WTC11 (cell line): ENCODE data around the gene KRTAP5-1. TPM values are rescaled to one million over a fixed set of nuclear protein-coding genes. Genes with fewer than 3 reads are reported as not detected.

Source experiments
- ATAC-seq: fragments of 200-7000 bp; cut with Tn5 transposase; 2 replicates; pipeline ENCODE4 v1.10.0; 2021; ENCODE audit warnings: mild to moderate bottlenecking, moderate library complexity
- CTCF ChIA-PET: fragments of 300-600 bp; sonication (Branson Sonifier 250); formaldehyde crosslinking; loops from one replicate; lab custom pipeline; 2021; ENCODE audit warnings: antibody characterized with exemption; lab: Charles Lee
- POLR2A ChIA-PET: fragments of 350-600 bp; sonication (Branson Sonifier 250); formaldehyde crosslinking; loops from one replicate; lab custom pipeline; 2021; ENCODE audit warnings: antibody characterized with exemption; lab: Charles Lee
- DNase-seq: peaks from one replicate; pipeline ENCODE4 v3.0.0; 2021; ENCODE audit warnings: low spot score
- H3K27ac Mint-ChIP-seq: 2 replicates; pipeline ENCODE4 v1.8.0; 2021; ENCODE audit warnings: mixed read lengths
- H3K27me3 Mint-ChIP-seq: 2 replicates; pipeline ENCODE4 v1.8.0; 2021; ENCODE audit warnings: low read depth, mild to moderate bottlenecking, moderate library complexity, mixed read lengths
- H3K36me3 Mint-ChIP-seq: 2 replicates; pipeline ENCODE4 v1.8.0; 2021; ENCODE audit warnings: mixed read lengths
- H3K4me1 Mint-ChIP-seq: 2 replicates; pipeline ENCODE4 v1.8.0; 2022; ENCODE audit warnings: mixed read lengths
- H3K4me3 Mint-ChIP-seq: 2 replicates; pipeline ENCODE4 v1.8.0; 2021; ENCODE audit warnings: mild to moderate bottlenecking, moderate library complexity, mixed read lengths
- H3K9me3 Mint-ChIP-seq: 2 replicates; pipeline ENCODE4 v1.8.0; 2021; ENCODE audit warnings: mixed read lengths
- ATF1 ChIP-seq: sonication (generic); formaldehyde crosslinking; IDR thresholded peaks from 2 replicates; pipeline ENCODE4 v1.8.1; 2023; ENCODE audit warnings: mild to moderate bottlenecking, moderate library complexity, missing genetic modification reagents
- CREB1 ChIP-seq: sonication (generic); formaldehyde crosslinking; IDR thresholded peaks from 2 replicates; pipeline ENCODE4 v1.8.0; 2023; ENCODE audit warnings: mild to moderate bottlenecking, missing genetic modification reagents
- ELF4 ChIP-seq: sonication (generic); formaldehyde crosslinking; IDR thresholded peaks from 2 replicates; pipeline ENCODE4 v1.8.1; 2022; ENCODE audit warnings: low read depth, mild to moderate bottlenecking, moderate library complexity, missing genetic modification reagents
- ESRRA ChIP-seq: sonication (generic); formaldehyde crosslinking; IDR thresholded peaks from 2 replicates; pipeline ENCODE4 v1.8.1; 2022; ENCODE audit warnings: mild to moderate bottlenecking, missing genetic modification reagents, borderline replicate concordance
- FOXK1 ChIP-seq: sonication (generic); formaldehyde crosslinking; IDR thresholded peaks from 2 replicates; pipeline ENCODE4 v1.8.0; 2022; ENCODE audit warnings: mild to moderate bottlenecking, moderate library complexity, missing genetic modification reagents
- HMGA2 ChIP-seq: fragments of 250-450 bp; sonication (Bioruptor Pico); IDR thresholded peaks from 2 replicates; pipeline ENCODE4 v1.4.0; 2021; ENCODE audit warnings: mild to moderate bottlenecking, moderate library complexity
- KAT7 ChIP-seq: sonication (generic); formaldehyde crosslinking; IDR thresholded peaks from 2 replicates; pipeline ENCODE4 v1.8.1; 2023; ENCODE audit warnings: missing genetic modification reagents, mild to moderate bottlenecking, borderline replicate concordance
- PRRX2 ChIP-seq: fragments of 250-450 bp; sonication (Bioruptor Pico); IDR thresholded peaks from 2 replicates; pipeline ENCODE4 v1.8.0; 2021; ENCODE audit warnings: mild to moderate bottlenecking
- SMAD4 ChIP-seq: sonication (generic); formaldehyde crosslinking; IDR thresholded peaks from 2 replicates; pipeline ENCODE4 v1.8.0; 2022; ENCODE audit warnings: mild to moderate bottlenecking, missing genetic modification reagents
- TCF7 ChIP-seq: sonication (generic); formaldehyde crosslinking; IDR thresholded peaks from 2 replicates; pipeline ENCODE4 v1.8.0; 2022; ENCODE audit warnings: mild to moderate bottlenecking, low read depth, missing genetic modification reagents, moderate library complexity
- ZNF671 ChIP-seq: fragments of 250-450 bp; sonication (Bioruptor Pico); IDR thresholded peaks from 2 replicates; pipeline ENCODE4 v1.8.0; 2021; ENCODE audit warnings: mild to moderate bottlenecking
- total RNA-seq: library from RNA; stranded (reverse); gene quantifications from 3 replicates; pipeline ENCODE4 v1.2.3, GENCODE V29; 2021
- TF ChIP-seq, protein P1 (sequence below): sonication (generic); formaldehyde crosslinking; IDR thresholded peaks from 2 replicates; pipeline ENCODE4 v1.8.1; 2023; ENCODE audit warnings: mild to moderate bottlenecking, missing genetic modification reagents
- TF ChIP-seq, protein P2 (sequence below): sonication (generic); formaldehyde crosslinking; IDR thresholded peaks from 2 replicates; pipeline ENCODE4 v1.8.1; 2022; ENCODE audit warnings: missing genetic modification reagents, borderline replicate concordance
- TF ChIP-seq, protein P3 (sequence below): sonication (generic); formaldehyde crosslinking; IDR thresholded peaks from 2 replicates; pipeline ENCODE4 v1.8.1; 2023; ENCODE audit warnings: mild to moderate bottlenecking, missing genetic modification reagents
- TF ChIP-seq, protein P4 (sequence below): sonication (generic); formaldehyde crosslinking; IDR thresholded peaks from 2 replicates; pipeline ENCODE4 v1.8.0; 2022; ENCODE audit warnings: mild to moderate bottlenecking, missing genetic modification reagents
- TF ChIP-seq, protein P5 (sequence below): sonication (generic); formaldehyde crosslinking; IDR thresholded peaks from 2 replicates; pipeline ENCODE4 v1.8.1; 2022; ENCODE audit warnings: low read depth, missing genetic modification reagents, borderline replicate concordance
- TF ChIP-seq, protein P6 (sequence below): fragments of 200-600 bp; IDR thresholded peaks from 2 replicates; pipeline ENCODE4 v1.8.0; 2022; ENCODE audit warnings: antibody characterized with exemption
- TF ChIP-seq, protein P7 (sequence below): sonication (generic); formaldehyde crosslinking; IDR thresholded peaks from 2 replicates; pipeline ENCODE4 v1.8.1; 2022; ENCODE audit warnings: low read depth, mild to moderate bottlenecking, moderate library complexity, missing genetic modification reagents, borderline replicate concordance
- TF ChIP-seq, protein P8 (sequence below): sonication (generic); formaldehyde crosslinking; IDR thresholded peaks from 2 replicates; pipeline ENCODE4 v1.8.0; 2022; ENCODE audit warnings: mild to moderate bottlenecking, missing genetic modification reagents

The KRTAP5-1 gene
- total RNA-seq, 1 experiment from 2014 or later, result not detected

DNA sequence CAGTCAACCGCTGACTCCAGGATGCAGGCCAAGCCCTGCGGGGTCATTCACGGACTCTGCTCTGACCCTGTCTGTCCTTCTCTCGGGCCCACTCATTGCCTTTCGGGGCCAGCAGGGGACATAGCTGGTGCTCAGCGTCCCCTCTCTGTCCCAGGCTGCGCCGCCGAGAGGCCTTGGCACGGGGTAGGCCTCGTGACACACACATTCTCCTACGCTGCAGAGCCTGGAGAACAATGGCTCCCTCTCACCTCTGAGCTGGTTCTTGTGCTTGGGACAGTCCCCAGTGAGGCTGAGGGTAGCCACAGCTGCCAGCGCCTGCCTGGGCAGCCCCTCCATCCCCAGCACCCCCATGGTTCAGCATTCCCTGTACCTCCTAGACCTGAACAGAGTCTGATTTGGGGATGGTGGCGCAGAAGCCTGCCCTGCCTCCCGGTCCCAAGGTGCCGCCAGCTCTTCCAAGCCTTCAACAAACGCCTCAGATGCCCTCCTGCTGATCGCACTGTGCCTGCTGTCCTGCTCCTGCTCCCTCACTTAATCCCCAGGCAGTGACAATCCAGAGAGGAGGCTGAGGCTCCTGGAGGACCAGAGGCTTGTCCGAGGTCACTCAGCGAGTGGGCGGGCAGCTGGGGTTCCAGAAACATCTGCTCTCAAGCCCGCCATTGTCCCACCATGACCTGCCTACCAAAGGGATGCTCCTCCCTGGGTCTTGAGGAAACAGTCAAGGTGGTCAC is 43.4 kb downstream of the KRTAP5-1 start:
- Mint-ChIP-seq H3K36me3 (no peaks in the 10 kb centered on the region), H3K9me3 (no peaks in the 10 kb centered on the region), H3K27me3 (peaks cover 62% of the 10 kb centered on the region), H3K4me1 (peaks cover 4% of the 10 kb centered on the region; the same call in 1 of the 2 replicates), H3K27ac (0 out of 2 replicates have a peak overlapping the region, but pooled peaks have one; percentile 19), H3K4me3 (no peak overlapping the region)
- no peak for TF ChIP-seq HMGA2 (CRISPR knock-in tag)
- no peak for TF ChIP-seq FOXK1 (CRISPR knock-in tag)
- no peak for TF ChIP-seq SMAD4 (CRISPR knock-in tag)
- TF ChIP-seq, protein P1, sequence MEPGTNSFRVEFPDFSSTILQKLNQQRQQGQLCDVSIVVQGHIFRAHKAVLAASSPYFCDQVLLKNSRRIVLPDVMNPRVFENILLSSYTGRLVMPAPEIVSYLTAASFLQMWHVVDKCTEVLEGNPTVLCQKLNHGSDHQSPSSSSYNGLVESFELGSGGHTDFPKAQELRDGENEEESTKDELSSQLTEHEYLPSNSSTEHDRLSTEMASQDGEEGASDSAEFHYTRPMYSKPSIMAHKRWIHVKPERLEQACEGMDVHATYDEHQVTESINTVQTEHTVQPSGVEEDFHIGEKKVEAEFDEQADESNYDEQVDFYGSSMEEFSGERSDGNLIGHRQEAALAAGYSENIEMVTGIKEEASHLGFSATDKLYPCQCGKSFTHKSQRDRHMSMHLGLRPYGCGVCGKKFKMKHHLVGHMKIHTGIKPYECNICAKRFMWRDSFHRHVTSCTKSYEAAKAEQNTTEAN (CRISPR knock-in tag), result no peak
- TF ChIP-seq ZNF671 (CRISPR knock-in tag), result no peak
- TF ChIP-seq KAT7 (CRISPR knock-in tag), result no peak
- TF ChIP-seq, protein P2, sequence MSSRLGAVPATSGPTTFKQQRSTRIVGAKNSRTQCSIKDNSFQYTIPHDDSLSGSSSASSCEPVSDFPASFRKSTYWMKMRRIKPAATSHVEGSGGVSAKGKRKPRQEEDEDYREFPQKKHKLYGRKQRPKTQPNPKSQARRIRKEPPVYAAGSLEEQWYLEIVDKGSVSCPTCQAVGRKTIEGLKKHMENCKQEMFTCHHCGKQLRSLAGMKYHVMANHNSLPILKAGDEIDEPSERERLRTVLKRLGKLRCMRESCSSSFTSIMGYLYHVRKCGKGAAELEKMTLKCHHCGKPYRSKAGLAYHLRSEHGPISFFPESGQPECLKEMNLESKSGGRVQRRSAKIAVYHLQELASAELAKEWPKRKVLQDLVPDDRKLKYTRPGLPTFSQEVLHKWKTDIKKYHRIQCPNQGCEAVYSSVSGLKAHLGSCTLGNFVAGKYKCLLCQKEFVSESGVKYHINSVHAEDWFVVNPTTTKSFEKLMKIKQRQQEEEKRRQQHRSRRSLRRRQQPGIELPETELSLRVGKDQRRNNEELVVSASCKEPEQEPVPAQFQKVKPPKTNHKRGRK (CRISPR knock-in tag), result no peak
- ATAC-seq (no peak), DNase-seq (no peak)
- ChIA-PET POLR2A (interaction anchor here (0.6 to 0.8 kb wide), 2 partner anchors 28 to 34 kb away, joined by 3 to 4 read pairs; no protein-coding TSS in a partner anchor), CTCF (interaction anchor here (1.0 to 9.7 kb wide), 4 partner anchors 32 to 611 kb away, joined by 3 to 457 read pairs (median 3); partner anchors contain the start of gene DUSP8)

DNA sequence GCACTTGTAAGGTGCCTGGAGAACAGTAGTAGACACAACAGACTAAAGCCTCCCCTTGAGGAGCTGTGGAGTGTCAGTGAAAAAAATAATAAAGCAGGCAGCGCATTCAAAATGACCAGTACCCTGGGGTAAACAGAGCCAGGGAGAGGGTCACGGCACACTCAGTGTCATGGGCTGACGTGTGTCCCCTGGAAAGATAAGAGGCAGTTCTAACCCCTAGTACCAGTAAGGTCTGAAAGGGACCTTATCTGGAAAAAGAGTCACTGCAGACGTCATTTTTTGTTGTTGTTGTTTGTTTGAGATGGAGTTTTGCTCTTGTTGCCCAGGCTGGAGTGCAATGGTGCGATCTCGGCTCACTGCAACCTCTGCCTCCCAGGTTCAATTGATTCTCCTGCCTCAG is 45.0 kb downstream of the KRTAP5-1 start:
- H3K9me3 Mint-ChIP-seq, result no peaks in the 10 kb centered on the region
- H3K27ac Mint-ChIP-seq, result no peak overlapping the region
- no peaks in the 10 kb centered on the region for H3K4me1 Mint-ChIP-seq
- peaks cover 48% of the 10 kb centered on the region for H3K27me3 Mint-ChIP-seq
- no peak overlapping the region for H3K4me3 Mint-ChIP-seq
- DNase-seq (no peak), ATAC-seq (no peak)
- POLR2A ChIA-PET, result no interaction called here
- CTCF ChIA-PET, result interaction anchor here (0.9 to 1.6 kb wide), 2 partner anchors 35 to 113 kb away, joined by 3 read pairs; no protein-coding TSS in a partner anchor
- H3K36me3 Mint-ChIP-seq, result no peaks in the 10 kb centered on the region
- no peak for TF ChIP-seq ATF1 (CRISPR knock-in tag)
- TF ChIP-seq, protein P3, sequence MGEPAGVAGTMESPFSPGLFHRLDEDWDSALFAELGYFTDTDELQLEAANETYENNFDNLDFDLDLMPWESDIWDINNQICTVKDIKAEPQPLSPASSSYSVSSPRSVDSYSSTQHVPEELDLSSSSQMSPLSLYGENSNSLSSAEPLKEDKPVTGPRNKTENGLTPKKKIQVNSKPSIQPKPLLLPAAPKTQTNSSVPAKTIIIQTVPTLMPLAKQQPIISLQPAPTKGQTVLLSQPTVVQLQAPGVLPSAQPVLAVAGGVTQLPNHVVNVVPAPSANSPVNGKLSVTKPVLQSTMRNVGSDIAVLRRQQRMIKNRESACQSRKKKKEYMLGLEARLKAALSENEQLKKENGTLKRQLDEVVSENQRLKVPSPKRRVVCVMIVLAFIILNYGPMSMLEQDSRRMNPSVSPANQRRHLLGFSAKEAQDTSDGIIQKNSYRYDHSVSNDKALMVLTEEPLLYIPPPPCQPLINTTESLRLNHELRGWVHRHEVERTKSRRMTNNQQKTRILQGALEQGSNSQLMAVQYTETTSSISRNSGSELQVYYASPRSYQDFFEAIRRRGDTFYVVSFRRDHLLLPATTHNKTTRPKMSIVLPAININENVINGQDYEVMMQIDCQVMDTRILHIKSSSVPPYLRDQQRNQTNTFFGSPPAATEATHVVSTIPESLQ (CRISPR knock-in tag), result no peak
- no peak for TF ChIP-seq PRRX2 (CRISPR knock-in tag)
- TF ChIP-seq, protein P4, sequence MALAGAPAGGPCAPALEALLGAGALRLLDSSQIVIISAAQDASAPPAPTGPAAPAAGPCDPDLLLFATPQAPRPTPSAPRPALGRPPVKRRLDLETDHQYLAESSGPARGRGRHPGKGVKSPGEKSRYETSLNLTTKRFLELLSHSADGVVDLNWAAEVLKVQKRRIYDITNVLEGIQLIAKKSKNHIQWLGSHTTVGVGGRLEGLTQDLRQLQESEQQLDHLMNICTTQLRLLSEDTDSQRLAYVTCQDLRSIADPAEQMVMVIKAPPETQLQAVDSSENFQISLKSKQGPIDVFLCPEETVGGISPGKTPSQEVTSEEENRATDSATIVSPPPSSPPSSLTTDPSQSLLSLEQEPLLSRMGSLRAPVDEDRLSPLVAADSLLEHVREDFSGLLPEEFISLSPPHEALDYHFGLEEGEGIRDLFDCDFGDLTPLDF (CRISPR knock-in tag), result no peak
- TF ChIP-seq TCF7, result no peak
- no peak for TF ChIP-seq ESRRA (CRISPR knock-in tag)
- no peak for TF ChIP-seq CREB1 (CRISPR knock-in tag)
- TF ChIP-seq, protein P5, sequence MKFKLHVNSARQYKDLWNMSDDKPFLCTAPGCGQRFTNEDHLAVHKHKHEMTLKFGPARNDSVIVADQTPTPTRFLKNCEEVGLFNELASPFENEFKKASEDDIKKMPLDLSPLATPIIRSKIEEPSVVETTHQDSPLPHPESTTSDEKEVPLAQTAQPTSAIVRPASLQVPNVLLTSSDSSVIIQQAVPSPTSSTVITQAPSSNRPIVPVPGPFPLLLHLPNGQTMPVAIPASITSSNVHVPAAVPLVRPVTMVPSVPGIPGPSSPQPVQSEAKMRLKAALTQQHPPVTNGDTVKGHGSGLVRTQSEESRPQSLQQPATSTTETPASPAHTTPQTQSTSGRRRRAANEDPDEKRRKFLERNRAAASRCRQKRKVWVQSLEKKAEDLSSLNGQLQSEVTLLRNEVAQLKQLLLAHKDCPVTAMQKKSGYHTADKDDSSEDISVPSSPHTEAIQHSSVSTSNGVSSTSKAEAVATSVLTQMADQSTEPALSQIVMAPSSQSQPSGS (CRISPR knock-in tag), result no peak
- TF ChIP-seq, protein P6, sequence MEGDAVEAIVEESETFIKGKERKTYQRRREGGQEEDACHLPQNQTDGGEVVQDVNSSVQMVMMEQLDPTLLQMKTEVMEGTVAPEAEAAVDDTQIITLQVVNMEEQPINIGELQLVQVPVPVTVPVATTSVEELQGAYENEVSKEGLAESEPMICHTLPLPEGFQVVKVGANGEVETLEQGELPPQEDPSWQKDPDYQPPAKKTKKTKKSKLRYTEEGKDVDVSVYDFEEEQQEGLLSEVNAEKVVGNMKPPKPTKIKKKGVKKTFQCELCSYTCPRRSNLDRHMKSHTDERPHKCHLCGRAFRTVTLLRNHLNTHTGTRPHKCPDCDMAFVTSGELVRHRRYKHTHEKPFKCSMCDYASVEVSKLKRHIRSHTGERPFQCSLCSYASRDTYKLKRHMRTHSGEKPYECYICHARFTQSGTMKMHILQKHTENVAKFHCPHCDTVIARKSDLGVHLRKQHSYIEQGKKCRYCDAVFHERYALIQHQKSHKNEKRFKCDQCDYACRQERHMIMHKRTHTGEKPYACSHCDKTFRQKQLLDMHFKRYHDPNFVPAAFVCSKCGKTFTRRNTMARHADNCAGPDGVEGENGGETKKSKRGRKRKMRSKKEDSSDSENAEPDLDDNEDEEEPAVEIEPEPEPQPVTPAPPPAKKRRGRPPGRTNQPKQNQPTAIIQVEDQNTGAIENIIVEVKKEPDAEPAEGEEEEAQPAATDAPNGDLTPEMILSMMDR, result no peak
- TF ChIP-seq, protein P7, sequence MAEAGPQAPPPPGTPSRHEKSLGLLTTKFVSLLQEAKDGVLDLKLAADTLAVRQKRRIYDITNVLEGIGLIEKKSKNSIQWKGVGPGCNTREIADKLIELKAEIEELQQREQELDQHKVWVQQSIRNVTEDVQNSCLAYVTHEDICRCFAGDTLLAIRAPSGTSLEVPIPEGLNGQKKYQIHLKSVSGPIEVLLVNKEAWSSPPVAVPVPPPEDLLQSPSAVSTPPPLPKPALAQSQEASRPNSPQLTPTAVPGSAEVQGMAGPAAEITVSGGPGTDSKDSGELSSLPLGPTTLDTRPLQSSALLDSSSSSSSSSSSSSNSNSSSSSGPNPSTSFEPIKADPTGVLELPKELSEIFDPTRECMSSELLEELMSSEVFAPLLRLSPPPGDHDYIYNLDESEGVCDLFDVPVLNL, result no peak
- TF ChIP-seq, protein P8, sequence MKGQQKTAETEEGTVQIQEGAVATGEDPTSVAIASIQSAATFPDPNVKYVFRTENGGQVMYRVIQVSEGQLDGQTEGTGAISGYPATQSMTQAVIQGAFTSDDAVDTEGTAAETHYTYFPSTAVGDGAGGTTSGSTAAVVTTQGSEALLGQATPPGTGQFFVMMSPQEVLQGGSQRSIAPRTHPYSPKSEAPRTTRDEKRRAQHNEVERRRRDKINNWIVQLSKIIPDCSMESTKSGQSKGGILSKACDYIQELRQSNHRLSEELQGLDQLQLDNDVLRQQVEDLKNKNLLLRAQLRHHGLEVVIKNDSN, result no peak
- TF ChIP-seq HMGA2 (CRISPR knock-in tag), result no peak
- no peak for TF ChIP-seq ELF4 (CRISPR knock-in tag)
